HepG2 (cell line): ENCODE data around the gene TOP3B. TPM values are rescaled to one million over a fixed set of nuclear protein-coding genes. Genes with fewer than 3 reads are reported as not detected.

Source experiments
- CEBPB ChIP-seq: IDR thresholded peaks from 2 replicates; pipeline ENCODE4 v1.6.1; 2011; ENCODE audit warnings: low read depth, low read length, improper control_type of control experiment, borderline replicate concordance
- EP300 ChIP-seq, 3 experiments: sonication (generic) in 1 of 3; formaldehyde crosslinking in 1 of 3; IDR thresholded peaks; 2 replicates each; pipeline versions ENCODE4 v1.5.1 to v1.6.1; 2011 to 2020; ENCODE audit warnings: low read depth in 2 of 3, low read length in 2 of 3, borderline replicate concordance in 1 of 3, improper control_type of control experiment in 1 of 3, mild to moderate bottlenecking in 1 of 3, missing genetic modification reagents in 1 of 3, moderate library complexity in 1 of 3
- MEF2D ChIP-seq: sonication (generic); formaldehyde crosslinking; IDR thresholded peaks from 2 replicates; pipeline ENCODE4 v1.5.1; 2020; ENCODE audit warnings: mild to moderate bottlenecking, missing genetic modification reagents
- TCF7L2 ChIP-seq: IDR thresholded peaks from 2 replicates; pipeline ENCODE4 v1.6.1; 2011; ENCODE audit warnings: mild to moderate bottlenecking, low read depth, low read length, moderate library complexity
- TSC22D2 ChIP-seq: sonication (generic); formaldehyde crosslinking; IDR thresholded peaks from 2 replicates; pipeline ENCODE4 v1.5.1; 2020; ENCODE audit warnings: missing genetic modification reagents, mild to moderate bottlenecking, borderline replicate concordance
- ZBTB42 ChIP-seq: sonication (generic); formaldehyde crosslinking; IDR thresholded peaks from 2 replicates; pipeline ENCODE4 v1.5.0; 2020; ENCODE audit warnings: mild to moderate bottlenecking, missing genetic modification reagents
- ZNF276 ChIP-seq: sonication (generic); formaldehyde crosslinking; IDR thresholded peaks from 2 replicates; pipeline ENCODE4 v1.4.0; 2020; ENCODE audit warnings: mild to moderate bottlenecking, low read depth, missing genetic modification reagents
- ZNF382 ChIP-seq: sonication (generic); formaldehyde crosslinking; IDR thresholded peaks from 2 replicates; pipeline ENCODE4 v1.5.0; 2020; ENCODE audit warnings: missing genetic modification reagents, mild to moderate bottlenecking, borderline replicate concordance
- ZNF782 ChIP-seq: sonication (generic); formaldehyde crosslinking; IDR thresholded peaks from 2 replicates; pipeline ENCODE4 v1.4.0; 2020; ENCODE audit warnings: missing genetic modification reagents, mild to moderate bottlenecking, borderline replicate concordance
- ZNF883 ChIP-seq: sonication (generic); formaldehyde crosslinking; IDR thresholded peaks from 2 replicates; pipeline ENCODE4 v1.5.1; 2020; ENCODE audit warnings: mild to moderate bottlenecking, missing genetic modification reagents; ENCODE audit errors: not compliant biosample characterization
- polyA plus RNA-seq, 8 experiments: library from polyadenylated mRNA; depleted of rRNA in 3 of 8; stranded (reverse) in 7 of 8; unstranded in 1 of 8; fragments of >200 nt; fragmentation: Illumina TruSeq in 4 of 8; extraction: Trizol in 4 of 8; gene quantifications; 2 replicates each; pipeline versions ENCODE4 v1.2.1 to v1.2.3, GENCODE V29; 2011 to 2016; ENCODE audit warnings: low read depth in 4 of 8, missing spikeins in 1 of 8, mixed read lengths in 1 of 8; ENCODE audit not compliant: insufficient read depth in 1 of 8
- total RNA-seq, 5 experiments: library from RNA; depleted of rRNA; stranded (reverse); fragments of >200 nt; fragmentation: Illumina TruSeq; extraction: Trizol; gene quantifications; 2 replicates each; pipeline ENCODE4 v1.2.3, GENCODE V29; 2016; ENCODE audit warnings: low read depth in 1 of 5
- TF ChIP-seq, protein P1 (sequence below): sonication (generic); formaldehyde crosslinking; IDR thresholded peaks from 2 replicates; pipeline ENCODE4 v1.9.0; 2021; ENCODE audit warnings: mild to moderate bottlenecking, missing genetic modification reagents
- TF ChIP-seq, protein P2 (sequence below): sonication (generic); formaldehyde crosslinking; IDR thresholded peaks from 2 replicates; pipeline ENCODE4 v1.5.0; 2020; ENCODE audit warnings: mild to moderate bottlenecking, missing genetic modification reagents
- TF ChIP-seq, protein P3 (sequence below): sonication (generic); formaldehyde crosslinking; IDR thresholded peaks from 2 replicates; pipeline ENCODE4 v1.4.0; 2020; ENCODE audit warnings: missing genetic modification reagents, mild to moderate bottlenecking, borderline replicate concordance

Gene TOP3B
- total and polyA plus RNA-seq, 2 of the 13 experiments (the other 11 are each of a cell fraction or from before 2014, with no cell fraction given): 28.5 to 29.7 TPM

GRCh38 chr22:21938071-21938822, 44.3 kb downstream of the TOP3B start (continued):
- TF ChIP-seq, protein P1, sequence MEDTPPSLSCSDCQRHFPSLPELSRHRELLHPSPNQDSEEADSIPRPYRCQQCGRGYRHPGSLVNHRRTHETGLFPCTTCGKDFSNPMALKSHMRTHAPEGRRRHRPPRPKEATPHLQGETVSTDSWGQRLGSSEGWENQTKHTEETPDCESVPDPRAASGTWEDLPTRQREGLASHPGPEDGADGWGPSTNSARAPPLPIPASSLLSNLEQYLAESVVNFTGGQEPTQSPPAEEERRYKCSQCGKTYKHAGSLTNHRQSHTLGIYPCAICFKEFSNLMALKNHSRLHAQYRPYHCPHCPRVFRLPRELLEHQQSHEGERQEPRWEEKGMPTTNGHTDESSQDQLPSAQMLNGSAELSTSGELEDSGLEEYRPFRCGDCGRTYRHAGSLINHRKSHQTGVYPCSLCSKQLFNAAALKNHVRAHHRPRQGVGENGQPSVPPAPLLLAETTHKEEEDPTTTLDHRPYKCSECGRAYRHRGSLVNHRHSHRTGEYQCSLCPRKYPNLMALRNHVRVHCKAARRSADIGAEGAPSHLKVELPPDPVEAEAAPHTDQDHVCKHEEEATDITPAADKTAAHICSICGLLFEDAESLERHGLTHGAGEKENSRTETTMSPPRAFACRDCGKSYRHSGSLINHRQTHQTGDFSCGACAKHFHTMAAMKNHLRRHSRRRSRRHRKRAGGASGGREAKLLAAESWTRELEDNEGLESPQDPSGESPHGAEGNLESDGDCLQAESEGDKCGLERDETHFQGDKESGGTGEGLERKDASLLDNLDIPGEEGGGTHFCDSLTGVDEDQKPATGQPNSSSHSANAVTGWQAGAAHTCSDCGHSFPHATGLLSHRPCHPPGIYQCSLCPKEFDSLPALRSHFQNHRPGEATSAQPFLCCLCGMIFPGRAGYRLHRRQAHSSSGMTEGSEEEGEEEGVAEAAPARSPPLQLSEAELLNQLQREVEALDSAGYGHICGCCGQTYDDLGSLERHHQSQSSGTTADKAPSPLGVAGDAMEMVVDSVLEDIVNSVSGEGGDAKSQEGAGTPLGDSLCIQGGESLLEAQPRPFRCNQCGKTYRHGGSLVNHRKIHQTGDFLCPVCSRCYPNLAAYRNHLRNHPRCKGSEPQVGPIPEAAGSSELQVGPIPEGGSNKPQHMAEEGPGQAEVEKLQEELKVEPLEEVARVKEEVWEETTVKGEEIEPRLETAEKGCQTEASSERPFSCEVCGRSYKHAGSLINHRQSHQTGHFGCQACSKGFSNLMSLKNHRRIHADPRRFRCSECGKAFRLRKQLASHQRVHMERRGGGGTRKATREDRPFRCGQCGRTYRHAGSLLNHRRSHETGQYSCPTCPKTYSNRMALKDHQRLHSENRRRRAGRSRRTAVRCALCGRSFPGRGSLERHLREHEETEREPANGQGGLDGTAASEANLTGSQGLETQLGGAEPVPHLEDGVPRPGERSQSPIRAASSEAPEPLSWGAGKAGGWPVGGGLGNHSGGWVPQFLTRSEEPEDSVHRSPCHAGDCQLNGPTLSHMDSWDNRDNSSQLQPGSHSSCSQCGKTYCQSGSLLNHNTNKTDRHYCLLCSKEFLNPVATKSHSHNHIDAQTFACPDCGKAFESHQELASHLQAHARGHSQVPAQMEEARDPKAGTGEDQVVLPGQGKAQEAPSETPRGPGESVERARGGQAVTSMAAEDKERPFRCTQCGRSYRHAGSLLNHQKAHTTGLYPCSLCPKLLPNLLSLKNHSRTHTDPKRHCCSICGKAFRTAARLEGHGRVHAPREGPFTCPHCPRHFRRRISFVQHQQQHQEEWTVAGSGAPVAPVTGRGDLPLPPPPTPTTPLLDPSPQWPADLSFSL: no peak
- TF ChIP-seq, protein P2, sequence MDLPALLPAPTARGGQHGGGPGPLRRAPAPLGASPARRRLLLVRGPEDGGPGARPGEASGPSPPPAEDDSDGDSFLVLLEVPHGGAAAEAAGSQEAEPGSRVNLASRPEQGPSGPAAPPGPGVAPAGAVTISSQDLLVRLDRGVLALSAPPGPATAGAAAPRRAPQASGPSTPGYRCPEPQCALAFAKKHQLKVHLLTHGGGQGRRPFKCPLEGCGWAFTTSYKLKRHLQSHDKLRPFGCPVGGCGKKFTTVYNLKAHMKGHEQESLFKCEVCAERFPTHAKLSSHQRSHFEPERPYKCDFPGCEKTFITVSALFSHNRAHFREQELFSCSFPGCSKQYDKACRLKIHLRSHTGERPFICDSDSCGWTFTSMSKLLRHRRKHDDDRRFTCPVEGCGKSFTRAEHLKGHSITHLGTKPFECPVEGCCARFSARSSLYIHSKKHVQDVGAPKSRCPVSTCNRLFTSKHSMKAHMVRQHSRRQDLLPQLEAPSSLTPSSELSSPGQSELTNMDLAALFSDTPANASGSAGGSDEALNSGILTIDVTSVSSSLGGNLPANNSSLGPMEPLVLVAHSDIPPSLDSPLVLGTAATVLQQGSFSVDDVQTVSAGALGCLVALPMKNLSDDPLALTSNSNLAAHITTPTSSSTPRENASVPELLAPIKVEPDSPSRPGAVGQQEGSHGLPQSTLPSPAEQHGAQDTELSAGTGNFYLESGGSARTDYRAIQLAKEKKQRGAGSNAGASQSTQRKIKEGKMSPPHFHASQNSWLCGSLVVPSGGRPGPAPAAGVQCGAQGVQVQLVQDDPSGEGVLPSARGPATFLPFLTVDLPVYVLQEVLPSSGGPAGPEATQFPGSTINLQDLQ (CRISPR knock-in tag): no peak
- no peak; the same call in 1 of the 2 replicates for TF ChIP-seq CEBPB
- TF ChIP-seq ZNF883 (CRISPR knock-in tag): peak; percentile 54
- TF ChIP-seq ZNF382 (CRISPR knock-in tag): no peak
- TF ChIP-seq ZNF276 (CRISPR knock-in tag): no peak
- TF ChIP-seq MEF2D (CRISPR knock-in tag): peak; percentile 60; the same call in 1 of the 2 replicates
- TF ChIP-seq TCF7L2: no peak
- no peak for TF ChIP-seq EP300 (IDR thresholded peaks at IDR 0.05; ENCODE audit: low read depth in 2 of 2, low read length in 2 of 2)
- TF ChIP-seq EP300 (CRISPR knock-in tag; IDR thresholded peaks at IDR 0.05; ENCODE audit: borderline replicate concordance): peak; percentile 19; the same call in 1 of the 2 replicates
- TF ChIP-seq, protein P3, sequence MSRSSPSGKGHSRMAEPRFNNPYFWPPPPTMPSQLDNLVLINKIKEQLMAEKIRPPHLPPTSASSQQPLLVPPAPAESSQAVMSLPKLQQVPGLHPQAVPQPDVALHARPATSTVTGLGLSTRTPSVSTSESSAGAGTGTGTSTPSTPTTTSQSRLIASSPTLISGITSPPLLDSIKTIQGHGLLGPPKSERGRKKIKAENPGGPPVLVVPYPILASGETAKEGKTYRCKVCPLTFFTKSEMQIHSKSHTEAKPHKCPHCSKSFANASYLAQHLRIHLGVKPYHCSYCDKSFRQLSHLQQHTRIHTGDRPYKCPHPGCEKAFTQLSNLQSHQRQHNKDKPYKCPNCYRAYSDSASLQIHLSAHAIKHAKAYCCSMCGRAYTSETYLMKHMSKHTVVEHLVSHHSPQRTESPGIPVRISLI (CRISPR knock-in tag): no peak
- no peak for TF ChIP-seq ZBTB42 (CRISPR knock-in tag)
- no peak for TF ChIP-seq ZNF782 (CRISPR knock-in tag)
- TF ChIP-seq TSC22D2 (CRISPR knock-in tag): no peak
